ENCODE results near the gene PM20D1.
"Not testable (repeated sequence)": the region's sequence is repeated elsewhere in the genome, so short reads cannot be mapped to it uniquely, and the experiment has no call there.

DNA sequence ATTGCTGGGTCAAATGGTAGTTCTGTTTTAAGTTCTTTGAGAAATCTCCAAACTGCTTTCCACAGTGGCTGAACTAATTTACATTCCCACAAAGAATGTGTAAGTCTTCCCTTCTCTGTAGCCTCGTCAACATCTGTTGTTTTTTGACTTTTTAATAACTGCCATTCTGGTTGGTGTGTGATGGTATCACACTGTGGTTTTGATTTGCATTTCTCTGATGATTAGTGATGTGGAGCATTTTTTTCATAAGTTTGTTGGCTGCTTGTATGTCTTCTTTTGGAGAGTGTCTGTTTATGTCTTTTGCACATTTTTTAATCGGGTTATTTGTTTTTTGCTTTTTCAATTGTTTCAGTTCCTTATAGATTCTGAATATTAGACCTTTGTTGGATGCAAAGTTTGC, 26.7 kb downstream of the PM20D1 start:
- not testable (repeated sequence) for TF ChIP-seq CTCF (IDR thresholded peaks at IDR 0.05); EZH2 (IDR thresholded peaks at IDR 0.05; ENCODE audit: borderline replicate concordance, insufficient read depth, low read depth, low read length, poor library complexity, severe bottlenecking)
